Immature natural killer cell (primary cell): ENCODE data around the gene CLEC12A. TPM values are rescaled to one million over a fixed set of nuclear protein-coding genes. Genes with fewer than 3 reads are reported as not detected.
"Not testable (repeated sequence)": the region's sequence is repeated elsewhere in the genome, so short reads cannot be mapped to it uniquely, and the experiment has no call there.

Source experiments
- DNase-seq, 3 donors: peaks; one replicate each; pipeline ENCODE4 v3.0.0; 2022; ENCODE audit warnings: mixed read lengths in 1 of 3
- H3K27ac Mint-ChIP-seq, 6 donors: one replicate each; pipeline ENCODE4 v1.8.0; 2020; ENCODE audit warnings: mixed read lengths in 6 of 6, mild to moderate bottlenecking in 5 of 6, inconsistent platforms in 4 of 6, moderate library complexity in 3 of 6
- H3K27me3 Mint-ChIP-seq, 3 donors: one replicate each; pipeline ENCODE4 v1.8.0; 2020 to 2021; ENCODE audit warnings: low read depth in 3 of 3, mild to moderate bottlenecking in 3 of 3, mixed read lengths in 3 of 3, moderate library complexity in 3 of 3, inconsistent platforms in 1 of 3
- H3K36me3 Mint-ChIP-seq, 3 donors: one replicate each; pipeline ENCODE4 v1.8.0; 2020; ENCODE audit warnings: mixed read lengths in 3 of 3, inconsistent platforms in 2 of 3, mild to moderate bottlenecking in 2 of 3
- H3K4me1 Mint-ChIP-seq, 2 donors: one replicate each; pipeline ENCODE4 v1.8.0; 2020; ENCODE audit warnings: inconsistent platforms in 2 of 2, mild to moderate bottlenecking in 2 of 2, mixed read lengths in 2 of 2, moderate library complexity in 1 of 2
- H3K4me3 Mint-ChIP-seq, 5 donors: one replicate each; pipeline ENCODE4 v1.8.0; 2020; ENCODE audit warnings: mild to moderate bottlenecking in 5 of 5, mixed read lengths in 5 of 5, inconsistent platforms in 3 of 5, moderate library complexity in 3 of 5
- H3K9me3 Mint-ChIP-seq, 6 donors: one replicate each; pipeline ENCODE4 v1.8.0; 2020; ENCODE audit warnings: mild to moderate bottlenecking in 6 of 6, mixed read lengths in 6 of 6, inconsistent platforms in 4 of 6, moderate library complexity in 3 of 6
- polyA plus RNA-seq, 3 donors: library from polyadenylated mRNA; unstranded; fragments of 300-500 nt; fragmentation: Illumina TruSeq; gene quantifications; one replicate each; pipeline ENCODE4 v1.2.3, GENCODE V29; 2021

Gene CLEC12A
- polyA plus RNA-seq, 3 donors from 2014 or later: 2.9 to 5.6 (median 4.3) TPM

GRCh38 chr12:9977916-9978315 lies 6.7 kb downstream of the CLEC12A start:
- H3K9me3 Mint-ChIP-seq: peaks cover 0 to 7% (median 5%) of the 10 kb centered on the region in 6 donors
- peaks cover 0 to 5% (median 0%) of the 10 kb centered on the region in 3 donors for H3K27me3 Mint-ChIP-seq
- H3K36me3 Mint-ChIP-seq: peaks cover 8 to 61% (median 41%) of the 10 kb centered on the region in 3 donors
- H3K27ac Mint-ChIP-seq: no peak overlapping the region
- H3K4me3 Mint-ChIP-seq: no peak overlapping the region
- no peak for DNase-seq
- no peaks in the 10 kb centered on the region for H3K4me1 Mint-ChIP-seq

GRCh38 chr12:9980126-9980525 lies 8.9 kb downstream of the CLEC12A start:
- no peak overlapping the region for H3K27ac Mint-ChIP-seq
- H3K9me3 Mint-ChIP-seq: peaks cover 0 to 5% (median 3%) of the 10 kb centered on the region in 6 donors
- no peaks in the 10 kb centered on the region for H3K4me1 Mint-ChIP-seq

GRCh38 chr12:9991876-9992275 lies 20.7 kb downstream of the CLEC12A start:
- Mint-ChIP-seq H3K4me1 (peaks cover 12% of the 10 kb centered on the region in 2 donors), H3K27me3 (peaks cover 0 to 3% (median 0%) of the 10 kb centered on the region in 3 donors), H3K36me3 (peaks cover 0 to 19% (median 0%) of the 10 kb centered on the region in 3 donors), H3K27ac (no peak overlapping the region), H3K9me3 (no peaks in the 10 kb centered on the region), H3K4me3 (no peak overlapping the region)
- no peak for DNase-seq

More at GRCh38 chr12:9980126-9980525, 8.9 kb downstream of the CLEC12A start:
- Mint-ChIP-seq H3K36me3 (peaks cover 6 to 52% (median 27%) of the 10 kb centered on the region in 3 donors), H3K27me3 (peaks cover 0 to 5% (median 0%) of the 10 kb centered on the region in 3 donors), H3K4me3 (no peak overlapping the region)
- DNase-seq: no peak

GRCh38 chr12:9992296-9992695 lies 21.1 kb downstream of the CLEC12A start:
- no peak for DNase-seq
- no peaks in the 10 kb centered on the region for H3K9me3 Mint-ChIP-seq
- no peak overlapping the region for H3K27ac Mint-ChIP-seq
- H3K27me3 Mint-ChIP-seq: peaks cover 0 to 3% (median 0%) of the 10 kb centered on the region in 3 donors
- peaks cover 16 to 17% of the 10 kb centered on the region in 2 donors for H3K4me1 Mint-ChIP-seq
- H3K36me3 Mint-ChIP-seq: peaks cover 0 to 19% (median 0%) of the 10 kb centered on the region in 3 donors
- H3K4me3 Mint-ChIP-seq: no peak overlapping the region

- H3K4me1 Mint-ChIP-seq: peaks cover 20 to 23% of the 10 kb centered on the region in 2 donors
- peaks cover 0 to 6% (median 0%) of the 10 kb centered on the region in 3 donors for H3K36me3 Mint-ChIP-seq
- DNase-seq: no peak
- H3K27me3 Mint-ChIP-seq: peaks cover 2 to 3% (median 2%) of the 10 kb centered on the region in 3 donors
- no peaks in the 10 kb centered on the region for H3K9me3 Mint-ChIP-seq
- peak within 1 kb of the TSS in 1 of 6 donors; percentile 13 for H3K27ac Mint-ChIP-seq
- peak within 1 kb of the TSS in 1 of 5 donors; percentile 18 for H3K4me3 Mint-ChIP-seq
Observed at GRCh38 chr12:9999016-9999415, 27.8 kb downstream of the CLEC12A start, which contains the start of gene CLEC1B. TSS of gene CLEC1B (minus strand) at chr12:9999121. CDS start at chr12:9999100, 21 bp downstream.

GRCh38 chr12:10001171-10001776 lies 30.1 kb downstream of the CLEC12A start:
- H3K4me1 Mint-ChIP-seq: peaks cover 13 to 17% of the 10 kb centered on the region in 2 donors
- peaks cover 2 to 7% (median 4%) of the 10 kb centered on the region in 3 donors for H3K27me3 Mint-ChIP-seq
- peaks cover 0 to 5% (median 0%) of the 10 kb centered on the region in 3 donors for H3K36me3 Mint-ChIP-seq
- H3K4me3 Mint-ChIP-seq: no peak overlapping the region
- no peak for DNase-seq
- H3K27ac Mint-ChIP-seq: no peak overlapping the region
- no peaks in the 10 kb centered on the region for H3K9me3 Mint-ChIP-seq

GRCh38 chr12:10012630-10013330 lies 41.6 kb downstream of the CLEC12A start:
- Mint-ChIP-seq H3K27me3 (peaks cover 0 to 4% (median 3%) of the 10 kb centered on the region in 3 donors), H3K27ac (no peak overlapping the region), H3K9me3 (no peaks in the 10 kb centered on the region), H3K4me1 (peaks cover 0 to 7% of the 10 kb centered on the region in 2 donors), H3K4me3 (no peak overlapping the region), H3K36me3 (peaks cover 5 to 12% (median 5%) of the 10 kb centered on the region in 3 donors)
- no peak for DNase-seq

- H3K4me1 Mint-ChIP-seq: no peaks in the 10 kb centered on the region
- H3K36me3 Mint-ChIP-seq: peaks cover 5 to 12% (median 5%) of the 10 kb centered on the region in 3 donors
- H3K4me3 Mint-ChIP-seq: no peak overlapping the region
- no peaks in the 10 kb centered on the region for H3K9me3 Mint-ChIP-seq
- no peak for DNase-seq
- peaks cover 0 to 6% (median 0%) of the 10 kb centered on the region in 3 donors for H3K27me3 Mint-ChIP-seq
- no peak overlapping the region for H3K27ac Mint-ChIP-seq
Observed at GRCh38 chr12:10015450-10015849, 44.2 kb downstream of the CLEC12A start.

- H3K9me3 Mint-ChIP-seq: no peaks in the 10 kb centered on the region
- no peak for DNase-seq
- H3K36me3 Mint-ChIP-seq: peaks cover 5 to 12% (median 5%) of the 10 kb centered on the region in 3 donors
- H3K4me3 Mint-ChIP-seq: no peak overlapping the region
- H3K27me3 Mint-ChIP-seq: peaks cover 0 to 6% (median 1%) of the 10 kb centered on the region in 3 donors
- no peaks in the 10 kb centered on the region for H3K4me1 Mint-ChIP-seq
- no peak overlapping the region for H3K27ac Mint-ChIP-seq
Observed at GRCh38 chr12:10016881-10017280, 45.7 kb downstream of the CLEC12A start.

- H3K27me3 Mint-ChIP-seq: peaks cover 0 to 6% (median 3%) of the 10 kb centered on the region in 3 donors
Observed at GRCh38 chr12:10018386-10018785, 47.2 kb downstream of the CLEC12A start.

GRCh38 chr12:10021342-10021741 lies 50.1 kb downstream of the CLEC12A start:
- Mint-ChIP-seq H3K27ac (no peak overlapping the region), H3K9me3 (no peaks in the 10 kb centered on the region), H3K36me3 (peaks cover 0 to 6% (median 5%) of the 10 kb centered on the region in 3 donors), H3K4me3 (no peak overlapping the region), H3K27me3 (peaks cover 3 to 5% (median 3%) of the 10 kb centered on the region in 3 donors), H3K4me1 (no peaks in the 10 kb centered on the region)
- DNase-seq: no peak

More at GRCh38 chr12:10018386-10018785, 47.2 kb downstream of the CLEC12A start:
- Mint-ChIP-seq H3K27ac (no peak overlapping the region), H3K4me1 (no peaks in the 10 kb centered on the region), H3K9me3 (no peaks in the 10 kb centered on the region), H3K36me3 (peaks cover 5 to 12% (median 5%) of the 10 kb centered on the region in 3 donors), H3K4me3 (no peak overlapping the region)
- DNase-seq: no peak

- Mint-ChIP-seq H3K27ac (no peak overlapping the region), H3K4me1 (no peaks in the 10 kb centered on the region), H3K4me3 (no peak overlapping the region), H3K36me3 (peaks cover 0 to 4% (median 0%) of the 10 kb centered on the region in 3 donors), H3K27me3 (peaks cover 1 to 7% (median 3%) of the 10 kb centered on the region in 3 donors), H3K9me3 (no peaks in the 10 kb centered on the region)
- no peak for DNase-seq
Observed at GRCh38 chr12:10025236-10025635, 54.0 kb downstream of the CLEC12A start.

GRCh38 chr12:10026666-10027065 lies 55.5 kb downstream of the CLEC12A start:
- not testable (repeated sequence) for DNase-seq, H3K9me3 Mint-ChIP-seq, H3K4me3 Mint-ChIP-seq, H3K27ac Mint-ChIP-seq, H3K36me3 Mint-ChIP-seq, H3K27me3 Mint-ChIP-seq, H3K4me1 Mint-ChIP-seq

- Mint-ChIP-seq H3K27me3 (peaks cover 1 to 7% (median 3%) of the 10 kb centered on the region in 3 donors), H3K9me3 (no peaks in the 10 kb centered on the region), H3K27ac (no peak overlapping the region), H3K4me3 (no peak overlapping the region), H3K36me3 (peaks cover 0 to 4% (median 0%) of the 10 kb centered on the region in 3 donors), H3K4me1 (no peaks in the 10 kb centered on the region)
- DNase-seq: no peak
Observed at GRCh38 chr12:10027311-10027710, 56.1 kb downstream of the CLEC12A start.
